Ishikawa (cell line): ENCODE data around the gene HTR3E.

Source experiments
- CREB1 ChIP-seq: IDR thresholded peaks from 2 replicates; pipeline ENCODE4 v1.6.1; 2012; ENCODE audit warnings: low read depth
- EGR1 ChIP-seq: IDR thresholded peaks from 2 replicates; pipeline ENCODE4 v1.6.1; 2012
- EP300 ChIP-seq: IDR thresholded peaks from 2 replicates; pipeline ENCODE4 v1.6.1; 2012; ENCODE audit warnings: borderline replicate concordance
- FOXM1 ChIP-seq: IDR thresholded peaks from 2 replicates; pipeline ENCODE4 v1.6.1; 2012; ENCODE audit warnings: low read depth, borderline replicate concordance
- RAD21 ChIP-seq: IDR thresholded peaks from 2 replicates; pipeline ENCODE4 v1.6.1; 2012; ENCODE audit warnings: low read depth
- TAF1 ChIP-seq: IDR thresholded peaks from 2 replicates; pipeline ENCODE4 v1.6.1; 2012; ENCODE audit warnings: low read depth, mild to moderate bottlenecking
- TCF12 ChIP-seq: IDR thresholded peaks from 2 replicates; pipeline ENCODE4 v1.6.1; 2012; ENCODE audit warnings: low read depth
- TEAD4 ChIP-seq: IDR thresholded peaks from 2 replicates; pipeline ENCODE4 v1.6.1; 2012
- YY1 ChIP-seq: IDR thresholded peaks from 2 replicates; pipeline ENCODE4 v1.6.1; 2012; ENCODE audit warnings: low read depth
- ZBTB7A ChIP-seq: IDR thresholded peaks from 2 replicates; pipeline ENCODE4 v1.6.1; 2012; ENCODE audit warnings: low read depth
- TF ChIP-seq, protein P1 (sequence below): IDR thresholded peaks from 2 replicates; pipeline ENCODE4 v1.6.1; 2012; ENCODE audit warnings: low read depth, mild to moderate bottlenecking
- TF ChIP-seq, protein P2 (sequence below): IDR thresholded peaks from 2 replicates; pipeline ENCODE4 v1.6.1; 2012
- TF ChIP-seq, protein P3 (sequence below): IDR thresholded peaks from 2 replicates; pipeline ENCODE4 v1.6.1; 2012

DNA sequence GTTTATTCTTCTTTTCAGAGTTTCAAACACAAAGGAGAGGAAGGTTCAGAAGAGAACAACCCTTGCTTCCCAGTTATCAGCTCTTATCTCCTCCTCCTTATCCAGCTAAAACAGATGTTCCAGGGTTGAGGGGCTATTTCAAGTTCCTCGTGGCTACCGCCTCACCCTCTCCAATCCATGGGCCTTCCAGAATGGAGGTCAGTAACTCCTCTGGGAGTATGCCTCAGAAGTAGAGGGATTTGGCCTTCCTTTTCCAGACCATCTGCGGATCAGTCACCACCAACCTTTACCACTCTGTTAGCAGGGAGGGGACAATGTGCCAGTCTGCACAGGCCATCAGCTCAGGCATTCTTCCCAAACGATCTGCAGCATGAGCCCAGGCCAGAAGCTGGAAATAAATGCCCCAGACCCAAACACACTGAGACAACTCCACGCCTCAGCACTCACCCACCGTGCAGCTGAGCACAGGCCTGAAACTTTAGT is 29.2 kb upstream of the HTR3E start:
- no peak for TF ChIP-seq ZBTB7A
- no peak for TF ChIP-seq CREB1
- no peak for TF ChIP-seq TAF1
- no peak for TF ChIP-seq EP300
- TF ChIP-seq EGR1, result no peak
- no peak for TF ChIP-seq FOXM1
- TF ChIP-seq, protein P1, sequence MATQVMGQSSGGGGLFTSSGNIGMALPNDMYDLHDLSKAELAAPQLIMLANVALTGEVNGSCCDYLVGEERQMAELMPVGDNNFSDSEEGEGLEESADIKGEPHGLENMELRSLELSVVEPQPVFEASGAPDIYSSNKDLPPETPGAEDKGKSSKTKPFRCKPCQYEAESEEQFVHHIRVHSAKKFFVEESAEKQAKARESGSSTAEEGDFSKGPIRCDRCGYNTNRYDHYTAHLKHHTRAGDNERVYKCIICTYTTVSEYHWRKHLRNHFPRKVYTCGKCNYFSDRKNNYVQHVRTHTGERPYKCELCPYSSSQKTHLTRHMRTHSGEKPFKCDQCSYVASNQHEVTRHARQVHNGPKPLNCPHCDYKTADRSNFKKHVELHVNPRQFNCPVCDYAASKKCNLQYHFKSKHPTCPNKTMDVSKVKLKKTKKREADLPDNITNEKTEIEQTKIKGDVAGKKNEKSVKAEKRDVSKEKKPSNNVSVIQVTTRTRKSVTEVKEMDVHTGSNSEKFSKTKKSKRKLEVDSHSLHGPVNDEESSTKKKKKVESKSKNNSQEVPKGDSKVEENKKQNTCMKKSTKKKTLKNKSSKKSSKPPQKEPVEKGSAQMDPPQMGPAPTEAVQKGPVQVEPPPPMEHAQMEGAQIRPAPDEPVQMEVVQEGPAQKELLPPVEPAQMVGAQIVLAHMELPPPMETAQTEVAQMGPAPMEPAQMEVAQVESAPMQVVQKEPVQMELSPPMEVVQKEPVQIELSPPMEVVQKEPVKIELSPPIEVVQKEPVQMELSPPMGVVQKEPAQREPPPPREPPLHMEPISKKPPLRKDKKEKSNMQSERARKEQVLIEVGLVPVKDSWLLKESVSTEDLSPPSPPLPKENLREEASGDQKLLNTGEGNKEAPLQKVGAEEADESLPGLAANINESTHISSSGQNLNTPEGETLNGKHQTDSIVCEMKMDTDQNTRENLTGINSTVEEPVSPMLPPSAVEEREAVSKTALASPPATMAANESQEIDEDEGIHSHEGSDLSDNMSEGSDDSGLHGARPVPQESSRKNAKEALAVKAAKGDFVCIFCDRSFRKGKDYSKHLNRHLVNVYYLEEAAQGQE, result no peak
- no peak for TF ChIP-seq YY1
- no peak for TF ChIP-seq TCF12
- TF ChIP-seq, protein P2, sequence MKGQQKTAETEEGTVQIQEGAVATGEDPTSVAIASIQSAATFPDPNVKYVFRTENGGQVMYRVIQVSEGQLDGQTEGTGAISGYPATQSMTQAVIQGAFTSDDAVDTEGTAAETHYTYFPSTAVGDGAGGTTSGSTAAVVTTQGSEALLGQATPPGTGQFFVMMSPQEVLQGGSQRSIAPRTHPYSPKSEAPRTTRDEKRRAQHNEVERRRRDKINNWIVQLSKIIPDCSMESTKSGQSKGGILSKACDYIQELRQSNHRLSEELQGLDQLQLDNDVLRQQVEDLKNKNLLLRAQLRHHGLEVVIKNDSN, result no peak
- TF ChIP-seq, protein P3, sequence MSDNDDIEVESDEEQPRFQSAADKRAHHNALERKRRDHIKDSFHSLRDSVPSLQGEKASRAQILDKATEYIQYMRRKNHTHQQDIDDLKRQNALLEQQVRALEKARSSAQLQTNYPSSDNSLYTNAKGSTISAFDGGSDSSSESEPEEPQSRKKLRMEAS, result no peak
- no peak for TF ChIP-seq TEAD4
- no peak for TF ChIP-seq RAD21
